Activated naive CD4-positive, alpha-beta T cell treated with anti-CD3 and anti-CD28 coated beads, Interleukin-2, amount 10 ng/mL, durations not matched to agents 7 days and 5 days (primary cell): Measurements from ENCODE around the gene MAST3.

ENCODE experiments used
- CTCF ChIA-PET: fragments of 350-600 bp; sonication (Branson Sonifier 250); formaldehyde crosslinking; loops from one replicate; lab custom pipeline; 2021; ENCODE audit warnings: antibody characterized with exemption; lab: Charles Lee
- DNase-seq: peaks from one replicate; pipeline ENCODE4 v3.0.0-alpha.2; 2020
- H3K27ac Mint-ChIP-seq: one replicate; pipeline ENCODE4 v1.8.0; 2021; ENCODE audit warnings: mild to moderate bottlenecking, moderate library complexity, mixed read lengths
- H3K27me3 Mint-ChIP-seq: one replicate; pipeline ENCODE4 v1.8.0; 2021; ENCODE audit warnings: mild to moderate bottlenecking, mixed read lengths
- H3K36me3 Mint-ChIP-seq: one replicate; pipeline ENCODE4 v1.8.0; 2021; ENCODE audit warnings: mixed read lengths
- H3K4me1 Mint-ChIP-seq: one replicate; pipeline ENCODE4 v1.8.0; 2021; ENCODE audit warnings: mixed read lengths
- H3K4me3 Mint-ChIP-seq: one replicate; pipeline ENCODE4 v1.8.0; 2021; ENCODE audit warnings: mild to moderate bottlenecking, moderate library complexity, mixed read lengths
- H3K9me3 Mint-ChIP-seq: one replicate; pipeline ENCODE4 v1.8.0; 2021; ENCODE audit warnings: mixed read lengths

Gene MAST3

DNA sequence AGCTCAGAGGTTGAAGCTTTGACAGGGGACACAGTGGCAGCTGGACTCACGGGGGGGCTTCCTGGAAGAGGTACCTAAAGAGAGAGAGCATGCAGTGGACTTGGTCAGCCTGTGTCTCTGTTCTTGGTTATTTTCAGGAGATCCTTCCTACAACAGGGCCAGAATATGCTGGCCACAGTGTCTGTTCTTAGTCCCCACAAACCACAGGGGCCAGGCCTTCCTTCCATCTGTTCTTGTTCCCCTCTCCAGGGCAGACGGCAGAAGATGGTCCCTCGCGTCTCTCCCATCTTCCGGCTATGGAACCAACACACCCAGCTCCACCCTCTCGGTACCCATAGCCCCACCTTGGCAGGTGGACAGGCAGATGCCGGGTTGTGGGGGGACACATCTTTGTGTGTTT is 24.8 kb downstream of the MAST3 start:
- DNase-seq, result no peak
- Mint-ChIP-seq H3K9me3 (no peaks in the 10 kb centered on the region), H3K4me3 (no peak overlapping the region), H3K4me1 (peaks cover 34% of the 10 kb centered on the region), H3K27ac (peak overlapping the region; percentile 45), H3K36me3 (peaks cover 37% of the 10 kb centered on the region), H3K27me3 (no peaks in the 10 kb centered on the region)
- CTCF ChIA-PET, result no interaction called here

DNA sequence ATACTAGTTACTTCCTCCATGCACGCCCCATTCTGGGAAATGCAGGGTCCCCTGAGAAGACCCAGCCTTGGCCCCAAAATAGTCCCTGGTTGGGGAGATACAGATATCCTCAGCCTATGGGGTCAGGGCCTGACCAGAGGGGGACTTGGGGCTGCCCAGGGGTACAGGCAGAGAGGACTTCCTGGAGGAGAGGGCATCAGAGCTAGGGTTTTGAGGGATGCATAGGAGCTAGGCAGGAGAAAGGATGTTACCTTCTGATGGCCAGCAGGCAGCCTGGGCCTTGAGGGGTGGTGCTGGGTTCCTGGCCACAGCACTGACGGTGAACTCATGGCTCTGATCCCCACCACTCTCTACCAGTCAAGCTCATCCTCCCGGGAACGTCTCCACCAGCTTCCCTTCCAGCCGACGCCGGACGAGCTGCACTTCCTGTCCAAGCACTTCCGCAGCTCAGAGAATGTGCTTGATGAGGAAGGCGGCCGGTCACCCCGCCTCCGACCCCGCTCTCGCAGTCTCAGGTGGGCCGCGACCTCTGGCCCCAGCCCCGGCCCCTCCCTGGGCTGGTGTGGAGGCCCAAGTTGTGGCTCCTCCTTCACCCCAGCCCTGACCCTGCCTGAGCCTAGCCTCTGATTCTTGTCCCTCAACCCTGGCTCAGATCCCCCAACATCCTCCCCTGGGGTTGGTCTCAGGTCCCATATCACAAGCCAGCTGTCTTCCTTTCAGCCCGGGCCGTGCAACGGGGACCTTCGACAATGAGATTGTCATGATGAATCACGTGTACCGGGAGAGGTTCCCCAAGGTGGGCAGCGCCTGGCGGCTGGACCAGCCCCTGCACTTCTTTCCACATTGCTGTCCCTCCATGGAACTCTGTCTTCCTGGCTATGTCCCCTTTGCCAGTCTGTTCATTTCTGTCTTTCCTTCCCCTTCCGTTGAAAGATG is 25.6 kb downstream of the MAST3 start:
- CTCF ChIA-PET, result no interaction called here
- peaks cover 37% of the 10 kb centered on the region for H3K36me3 Mint-ChIP-seq
- H3K27me3 Mint-ChIP-seq, result no peaks in the 10 kb centered on the region
- no peak for DNase-seq
- H3K4me1 Mint-ChIP-seq, result peaks cover 36% of the 10 kb centered on the region
- no peak overlapping the region for H3K4me3 Mint-ChIP-seq
- H3K27ac Mint-ChIP-seq, result peak overlapping the region; percentile 55
- no peaks in the 10 kb centered on the region for H3K9me3 Mint-ChIP-seq

DNA sequence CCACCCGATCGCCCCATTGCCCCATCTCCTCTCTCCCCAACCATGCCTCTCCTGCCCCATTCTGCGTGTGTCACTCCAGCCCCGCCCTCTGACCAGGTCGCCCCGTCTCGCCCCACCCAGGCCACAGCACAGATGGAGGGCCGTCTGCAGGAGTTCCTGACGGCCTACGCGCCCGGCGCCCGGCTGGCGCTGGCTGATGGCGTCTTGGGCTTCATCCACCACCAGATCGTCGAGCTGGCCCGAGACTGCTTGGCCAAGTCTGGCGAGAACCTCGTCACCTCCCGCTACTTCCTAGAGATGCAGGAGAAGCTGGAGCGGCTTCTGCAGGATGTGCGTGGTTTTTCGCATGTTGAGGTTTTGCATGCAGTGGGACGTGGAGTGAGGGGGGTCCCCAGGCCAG is 26.2 kb downstream of the MAST3 start:
- H3K36me3 Mint-ChIP-seq, result peaks cover 42% of the 10 kb centered on the region
- no peaks in the 10 kb centered on the region for H3K9me3 Mint-ChIP-seq
- H3K4me1 Mint-ChIP-seq, result peaks cover 35% of the 10 kb centered on the region
- no peak overlapping the region for H3K27ac Mint-ChIP-seq
- CTCF ChIA-PET, result no interaction called here
- no peak overlapping the region for H3K4me3 Mint-ChIP-seq
- DNase-seq, result no peak
- no peaks in the 10 kb centered on the region for H3K27me3 Mint-ChIP-seq

DNA sequence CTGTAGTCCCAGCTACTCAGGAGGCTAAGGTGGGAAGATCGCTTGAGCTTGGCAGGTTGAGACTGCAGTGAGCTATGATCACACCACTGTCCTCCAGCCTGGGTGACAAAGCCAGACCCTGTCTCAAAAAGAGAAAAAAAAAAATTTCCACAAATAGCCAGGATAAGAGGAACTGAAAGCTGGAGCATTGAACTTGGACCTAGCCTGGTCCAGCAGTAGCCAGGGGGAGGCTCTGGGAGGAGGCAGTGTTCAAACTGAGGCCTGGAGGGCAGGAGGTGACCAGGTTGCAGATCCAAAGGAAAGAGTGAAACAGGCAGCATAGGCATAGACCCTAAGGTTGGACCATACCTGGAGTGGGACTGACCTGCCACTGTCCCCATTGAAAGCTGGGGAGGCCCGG is 28.5 kb downstream of the MAST3 start:
- Mint-ChIP-seq H3K4me1 (peaks cover 13% of the 10 kb centered on the region), H3K9me3 (no peaks in the 10 kb centered on the region), H3K36me3 (peaks cover 48% of the 10 kb centered on the region), H3K27me3 (no peaks in the 10 kb centered on the region), H3K4me3 (no peak overlapping the region), H3K27ac (no peak overlapping the region)
- no peak for DNase-seq
- CTCF ChIA-PET, result interaction anchor here (1.3 kb wide), 1 partner anchor 13 kb away, joined by 4 read pairs; no protein-coding TSS in a partner anchor

DNA sequence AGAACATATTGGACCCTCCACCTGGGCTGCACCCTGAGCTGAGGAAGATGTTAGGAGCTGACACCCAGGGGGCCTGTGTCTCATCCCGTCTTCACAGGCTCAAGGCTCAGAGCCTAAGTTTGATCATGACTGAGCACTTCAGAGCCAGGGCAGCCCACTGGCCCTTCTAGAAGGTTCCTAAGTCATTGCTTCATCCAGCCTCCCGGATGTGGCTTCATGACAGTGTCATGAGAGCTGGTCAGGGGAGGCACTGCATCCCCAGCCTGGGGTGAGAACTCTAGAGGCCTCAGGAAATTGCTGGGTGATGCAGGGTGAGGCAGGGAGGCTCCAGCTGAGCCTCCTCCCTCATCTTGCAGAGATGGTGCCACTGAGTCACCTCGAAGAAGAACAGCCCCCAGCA is 30.5 kb downstream of the MAST3 start:
- Mint-ChIP-seq H3K4me1 (peaks cover 7% of the 10 kb centered on the region), H3K4me3 (no peak overlapping the region), H3K27me3 (no peaks in the 10 kb centered on the region), H3K9me3 (no peaks in the 10 kb centered on the region), H3K27ac (no peak overlapping the region), H3K36me3 (peaks cover 47% of the 10 kb centered on the region)
- CTCF ChIA-PET, result interaction anchor here (1.2 to 1.5 kb wide), 2 partner anchors 9 to 15 kb away, joined by 4 read pairs; no protein-coding TSS in a partner anchor
- DNase-seq, result no peak

DNA sequence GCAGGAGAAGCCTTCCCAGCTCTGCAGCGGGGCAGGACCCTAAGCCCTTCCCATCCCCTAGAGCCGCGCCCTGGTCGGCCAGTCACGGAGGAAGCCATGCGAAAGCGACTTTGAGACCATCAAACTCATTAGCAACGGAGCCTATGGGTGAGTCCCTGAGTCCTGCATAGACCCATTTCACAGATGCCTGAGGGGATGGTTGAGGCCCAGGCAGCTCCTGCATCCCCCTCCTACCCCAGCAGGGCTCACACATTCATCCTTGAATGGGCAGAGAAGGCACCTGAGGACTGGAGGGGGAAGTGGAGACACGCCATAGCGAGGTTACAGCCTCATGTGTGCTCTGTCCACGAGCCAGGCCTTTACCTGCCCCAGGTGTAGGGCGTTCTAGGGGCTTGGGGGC is 31.2 kb downstream of the MAST3 start:
- no peaks in the 10 kb centered on the region for H3K9me3 Mint-ChIP-seq
- CTCF ChIA-PET, result interaction anchor here (1.2 to 1.5 kb wide), 2 partner anchors 9 to 16 kb away, joined by 4 read pairs; no protein-coding TSS in a partner anchor
- H3K4me3 Mint-ChIP-seq, result no peak overlapping the region
- H3K27ac Mint-ChIP-seq, result no peak overlapping the region
- no peak for DNase-seq
- H3K27me3 Mint-ChIP-seq, result no peaks in the 10 kb centered on the region
- peaks cover 42% of the 10 kb centered on the region for H3K36me3 Mint-ChIP-seq
- H3K4me1 Mint-ChIP-seq, result peaks cover 7% of the 10 kb centered on the region

DNA sequence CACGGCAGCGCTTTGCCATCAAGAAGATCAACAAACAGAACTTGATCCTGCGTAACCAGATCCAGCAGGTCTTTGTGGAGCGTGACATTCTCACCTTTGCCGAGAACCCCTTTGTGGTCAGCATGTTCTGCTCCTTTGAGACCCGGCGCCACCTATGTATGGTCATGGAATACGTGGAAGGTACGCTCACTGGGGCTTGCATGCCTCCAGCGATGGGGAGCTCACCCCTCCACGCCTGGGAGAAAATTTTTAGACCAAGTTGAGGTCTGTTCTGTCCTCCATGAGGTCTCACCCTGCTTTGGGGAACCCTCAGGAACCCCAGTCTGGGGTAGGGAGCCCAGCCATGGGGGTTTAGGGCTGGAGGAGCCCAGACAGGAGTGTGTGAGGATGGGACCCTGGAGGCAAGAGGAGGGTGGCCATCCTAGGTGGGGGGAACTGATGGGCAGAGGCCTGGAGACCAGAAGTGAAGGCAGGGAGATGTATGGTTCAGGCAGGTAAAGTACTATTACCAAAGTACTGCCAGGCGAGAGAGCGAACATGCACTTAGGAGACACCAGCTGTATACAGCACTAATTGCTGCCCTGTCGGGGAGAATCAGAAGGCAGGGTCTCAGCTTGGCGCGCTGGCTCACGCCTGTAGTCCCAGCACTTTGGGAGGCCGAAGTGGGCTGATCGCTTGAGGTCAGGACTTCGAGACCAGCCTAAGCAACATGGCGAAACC is 33.1 kb downstream of the MAST3 start:
- no peak for DNase-seq
- H3K9me3 Mint-ChIP-seq, result no peaks in the 10 kb centered on the region
- H3K27ac Mint-ChIP-seq, result no peak overlapping the region
- CTCF ChIA-PET, result no interaction called here
- H3K4me3 Mint-ChIP-seq, result no peak overlapping the region
- peaks cover 7% of the 10 kb centered on the region for H3K4me1 Mint-ChIP-seq
- H3K36me3 Mint-ChIP-seq, result peaks cover 39% of the 10 kb centered on the region
- no peaks in the 10 kb centered on the region for H3K27me3 Mint-ChIP-seq

DNA sequence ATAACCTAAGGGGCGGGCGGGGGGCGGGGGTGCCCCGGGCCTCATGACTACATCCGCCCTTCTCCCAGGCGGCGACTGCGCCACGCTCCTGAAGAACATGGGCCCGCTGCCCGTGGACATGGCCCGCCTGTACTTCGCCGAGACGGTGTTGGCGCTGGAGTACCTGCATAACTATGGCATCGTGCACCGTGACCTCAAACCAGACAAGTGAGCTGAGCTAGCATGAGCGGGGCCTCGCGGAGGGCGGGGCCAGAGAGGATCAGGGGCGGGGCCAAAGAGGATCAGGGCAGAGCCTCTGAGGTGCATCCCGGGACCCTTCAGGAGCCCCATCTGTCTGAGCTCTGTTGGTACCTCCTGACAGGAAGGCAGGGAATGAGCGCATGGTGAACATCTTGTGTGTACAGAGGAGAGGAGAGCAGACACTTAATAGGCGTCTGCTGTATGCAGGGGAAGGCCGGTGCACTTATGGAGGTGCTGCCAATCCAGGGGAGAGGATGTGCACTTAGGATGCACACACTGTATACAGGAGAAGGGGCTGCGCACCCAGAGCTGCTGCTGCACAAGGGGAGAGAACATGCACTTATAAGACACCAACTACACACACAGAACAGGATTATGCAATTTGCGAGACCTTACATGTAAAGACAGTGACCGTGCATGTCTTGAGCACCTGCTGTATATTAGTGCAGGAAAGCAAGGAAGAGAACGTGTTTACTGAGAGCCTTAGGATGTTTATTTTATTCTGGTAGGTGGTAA is 34.4 kb downstream of the MAST3 start:
- no peaks in the 10 kb centered on the region for H3K9me3 Mint-ChIP-seq
- H3K36me3 Mint-ChIP-seq, result peaks cover 36% of the 10 kb centered on the region
- H3K4me3 Mint-ChIP-seq, result no peak overlapping the region
- peaks cover 7% of the 10 kb centered on the region for H3K4me1 Mint-ChIP-seq
- H3K27ac Mint-ChIP-seq, result no peak overlapping the region
- DNase-seq, result no peak
- H3K27me3 Mint-ChIP-seq, result no peaks in the 10 kb centered on the region
- CTCF ChIA-PET, result no interaction called here

DNA sequence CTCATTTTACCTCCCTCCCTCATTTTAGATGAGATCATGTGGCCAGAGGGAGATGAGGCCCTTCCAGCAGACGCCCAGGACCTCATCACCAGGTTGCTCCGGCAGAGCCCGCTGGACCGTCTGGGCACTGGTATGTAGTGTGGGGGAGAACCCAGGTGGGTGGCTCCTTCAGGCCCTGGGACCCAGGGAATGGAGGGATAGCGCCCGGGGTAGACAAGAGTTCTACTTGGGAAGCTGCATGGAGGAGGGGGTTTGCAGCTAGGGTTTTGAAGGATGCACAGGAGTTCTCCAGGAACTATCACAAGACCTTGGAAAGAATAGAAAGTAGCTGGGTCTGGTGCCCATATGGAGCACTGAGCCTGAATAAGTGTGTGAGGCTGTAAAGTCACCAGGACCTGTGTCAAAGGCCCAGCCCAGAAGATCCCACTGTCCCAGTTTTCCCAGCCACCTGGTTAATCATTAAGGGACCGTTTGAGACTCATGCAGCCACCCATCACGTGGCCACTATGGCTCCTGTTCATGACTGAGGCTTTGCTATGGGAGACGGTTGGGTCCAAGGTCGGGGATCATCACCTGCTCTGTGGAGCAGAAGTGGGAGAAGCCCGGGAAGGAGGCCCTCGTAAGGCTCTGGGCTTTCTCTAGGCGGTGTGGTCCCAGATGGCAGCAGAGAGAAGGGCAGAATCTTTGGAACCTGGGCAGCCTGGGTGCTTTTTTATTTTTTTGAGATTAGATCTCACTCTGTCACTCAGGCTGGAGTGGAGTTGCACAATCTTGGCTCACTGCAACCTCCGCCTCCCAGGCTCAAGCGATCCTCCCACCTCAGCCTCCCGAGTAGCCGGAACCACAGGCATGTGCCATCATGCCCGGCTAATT is 38.4 kb downstream of the MAST3 start:
- DNase-seq, result no peak
- CTCF ChIA-PET, result no interaction called here
- Mint-ChIP-seq H3K27me3 (no peaks in the 10 kb centered on the region), H3K4me3 (no peak overlapping the region), H3K36me3 (peaks cover 34% of the 10 kb centered on the region), H3K4me1 (no peaks in the 10 kb centered on the region), H3K9me3 (no peaks in the 10 kb centered on the region), H3K27ac (peak overlapping the region; percentile 76)

DNA sequence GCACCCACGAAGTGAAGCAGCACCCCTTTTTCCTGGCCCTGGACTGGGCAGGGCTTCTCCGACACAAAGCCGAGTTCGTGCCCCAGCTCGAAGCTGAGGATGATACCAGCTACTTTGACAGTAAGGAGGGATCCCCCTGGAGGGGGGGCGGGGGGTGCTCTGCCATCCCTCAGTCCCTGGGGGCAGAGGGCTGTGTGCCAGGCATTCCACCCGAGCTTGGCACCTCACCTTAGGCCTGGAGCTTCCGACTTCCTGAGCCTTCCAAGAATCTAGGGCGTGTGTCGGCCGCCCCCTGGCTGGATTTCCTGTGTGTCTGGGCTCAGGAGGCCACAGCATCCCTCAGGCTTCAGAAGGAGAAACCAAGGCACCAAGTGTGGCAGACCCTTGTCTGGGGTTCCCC is 39.7 kb downstream of the MAST3 start:
- Mint-ChIP-seq H3K27ac (no peak overlapping the region), H3K4me1 (no peaks in the 10 kb centered on the region), H3K27me3 (no peaks in the 10 kb centered on the region), H3K36me3 (peaks cover 38% of the 10 kb centered on the region), H3K9me3 (no peaks in the 10 kb centered on the region), H3K4me3 (no peak overlapping the region)
- DNase-seq, result no peak
- CTCF ChIA-PET, result no interaction called here

DNA sequence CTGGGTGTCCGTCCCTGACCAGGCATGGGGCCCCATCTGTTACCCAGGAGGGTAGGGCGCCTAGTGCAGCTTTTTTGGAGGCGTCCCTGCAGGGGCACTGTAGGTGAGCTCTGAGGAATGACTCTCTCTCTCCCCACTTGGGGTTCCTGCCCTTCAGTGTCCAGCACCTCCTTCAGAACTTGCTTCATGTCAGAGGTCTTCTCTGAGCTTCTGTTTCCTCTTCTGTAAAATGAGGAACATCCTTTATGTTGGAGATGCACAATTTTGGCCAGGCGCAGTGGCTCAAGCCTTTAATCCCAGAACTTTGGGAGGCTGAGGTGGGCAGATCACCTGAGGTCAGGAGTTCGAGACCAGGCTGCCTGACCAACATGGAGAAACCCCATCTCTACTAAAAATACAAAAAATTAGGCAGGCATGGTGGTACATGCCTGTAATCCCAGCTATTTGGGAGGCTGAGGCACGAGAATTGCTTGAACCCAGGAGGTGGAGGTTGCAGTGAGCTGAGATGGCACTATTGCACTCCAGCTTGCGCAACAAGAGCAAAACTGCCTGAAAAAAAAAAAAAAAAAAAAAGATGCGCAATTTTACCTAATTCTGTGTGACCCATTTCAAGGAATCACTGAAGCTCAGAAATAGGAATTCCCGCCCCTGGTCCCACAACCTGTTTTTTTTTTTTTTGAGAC is 40.2 kb downstream of the MAST3 start:
- H3K36me3 Mint-ChIP-seq, result peaks cover 34% of the 10 kb centered on the region
- H3K27me3 Mint-ChIP-seq, result no peaks in the 10 kb centered on the region
- H3K27ac Mint-ChIP-seq, result no peak overlapping the region
- no peaks in the 10 kb centered on the region for H3K9me3 Mint-ChIP-seq
- no peaks in the 10 kb centered on the region for H3K4me1 Mint-ChIP-seq
- H3K4me3 Mint-ChIP-seq, result no peak overlapping the region
- CTCF ChIA-PET, result no interaction called here
- DNase-seq, result no peak

DNA sequence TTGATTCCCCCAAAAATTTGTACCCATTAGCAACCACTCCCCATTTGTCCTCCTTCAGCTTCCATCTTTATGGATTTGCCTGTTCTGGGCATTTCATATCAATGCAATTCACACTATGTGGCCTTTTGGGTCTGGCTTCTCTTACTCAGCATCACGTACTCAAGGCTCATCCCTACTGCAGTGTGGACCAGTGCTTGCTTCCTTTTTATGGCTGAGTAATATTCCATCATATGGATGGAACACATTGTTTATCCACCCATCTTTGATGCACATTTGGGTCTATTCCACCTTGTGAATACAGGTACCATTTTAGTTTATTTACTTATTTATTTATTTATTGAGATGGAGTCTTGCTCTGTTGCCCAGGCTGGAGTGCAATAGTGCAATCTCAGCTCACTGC is 42.9 kb downstream of the MAST3 start:
- H3K36me3 Mint-ChIP-seq, result peaks cover 43% of the 10 kb centered on the region
- H3K9me3 Mint-ChIP-seq, result no peaks in the 10 kb centered on the region
- CTCF ChIA-PET, result interaction anchor here (0.6 to 2.4 kb wide), 2 partner anchors 11 to 139 kb away, joined by 3 to 6 read pairs; no protein-coding TSS in a partner anchor
- H3K4me1 Mint-ChIP-seq, result no peaks in the 10 kb centered on the region
- no peaks in the 10 kb centered on the region for H3K27me3 Mint-ChIP-seq
- H3K4me3 Mint-ChIP-seq, result no peak overlapping the region
- H3K27ac Mint-ChIP-seq, result no peak overlapping the region
- DNase-seq, result no peak

DNA sequence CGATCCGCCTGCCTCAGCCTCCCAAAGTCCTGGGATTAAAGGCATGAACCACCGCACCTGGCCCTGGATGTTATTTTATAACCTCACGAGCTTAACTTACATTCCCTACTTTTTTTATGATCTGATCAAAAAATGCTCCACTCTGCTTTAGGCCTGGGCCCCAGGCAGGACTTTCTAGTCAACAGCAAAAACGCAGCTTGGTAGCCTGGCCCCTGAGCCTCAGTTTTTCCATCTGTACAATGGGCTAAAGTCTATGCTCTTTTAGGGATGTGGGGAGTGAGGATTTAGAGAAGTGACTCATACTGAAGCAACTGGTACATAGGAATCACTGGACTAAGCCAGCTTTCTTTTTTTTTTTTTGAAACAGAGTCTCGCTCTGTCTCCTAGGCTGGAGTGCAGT is 43.5 kb downstream of the MAST3 start:
- H3K9me3 Mint-ChIP-seq, result no peaks in the 10 kb centered on the region
- H3K27ac Mint-ChIP-seq, result no peak overlapping the region
- CTCF ChIA-PET, result interaction anchor here (0.6 to 2.4 kb wide), 3 partner anchors 11 to 139 kb away, joined by 3 to 6 read pairs (median 3); no protein-coding TSS in a partner anchor
- peaks cover 43% of the 10 kb centered on the region for H3K36me3 Mint-ChIP-seq
- H3K4me1 Mint-ChIP-seq, result no peaks in the 10 kb centered on the region
- H3K27me3 Mint-ChIP-seq, result no peaks in the 10 kb centered on the region
- DNase-seq, result no peak
- no peak overlapping the region for H3K4me3 Mint-ChIP-seq
